Fibroblast of mammary gland (primary cell): ENCODE data around the gene ZNF496.

Source experiments
- DNase-seq: peaks from one replicate; pipeline ENCODE4 v3.0.0-alpha.2; 2010; ENCODE audit warnings: low read depth
- H3K4me3 ChIP-seq: 2 replicates; pipeline ENCODE4 v1.5.1; 2011; ENCODE audit warnings: low read depth, mild to moderate bottlenecking, low read length, moderate library complexity; ENCODE audit not compliant: control insufficient read depth
- TF ChIP-seq, protein P1 (sequence below): conservative IDR thresholded peaks from 2 replicates; pipeline ENCODE4 v1.5.1; 2011; ENCODE audit warnings: low read depth, low read length, inconsistent platforms; ENCODE audit not compliant: control insufficient read depth, insufficient read depth

Gene ZNF496

DNA sequence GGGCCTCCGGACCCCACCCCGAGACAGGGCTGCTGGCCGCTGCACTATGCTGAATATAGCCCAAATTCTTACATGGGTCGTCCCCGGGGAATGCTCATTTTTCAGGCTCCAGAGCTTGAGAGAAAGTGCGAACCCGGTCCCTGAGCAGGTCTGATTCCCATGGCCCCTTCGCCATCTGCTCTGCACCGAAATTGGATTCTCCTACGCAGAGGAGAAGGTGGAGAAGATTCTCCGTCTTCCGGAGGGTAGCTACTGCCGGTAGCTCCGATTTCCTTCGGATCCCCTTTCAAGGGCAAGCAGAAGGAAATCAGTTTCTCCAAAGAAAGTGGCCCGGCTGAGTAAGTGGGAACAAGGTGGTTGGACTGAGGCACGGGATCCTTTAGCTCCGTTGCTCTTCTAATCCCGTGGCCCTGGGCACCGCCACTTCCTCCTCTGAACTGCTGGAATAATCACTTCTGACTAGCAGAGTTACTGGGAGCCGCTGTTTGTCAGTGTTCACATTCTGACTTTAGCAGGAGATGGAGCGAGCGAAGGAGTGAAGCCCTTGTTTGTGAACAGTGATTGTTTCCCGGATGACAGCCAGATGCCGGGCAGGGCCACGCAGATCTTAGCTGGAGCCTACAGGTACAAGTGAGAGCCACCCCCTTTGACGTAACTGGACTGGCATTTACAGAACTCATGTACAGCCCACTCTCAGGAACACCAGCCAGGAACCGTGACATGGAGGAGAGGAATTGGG is 1.1 kb upstream of the ZNF496 start:
- peak overlapping the region; percentile 80 for H3K4me3 ChIP-seq
- TF ChIP-seq, protein P1, sequence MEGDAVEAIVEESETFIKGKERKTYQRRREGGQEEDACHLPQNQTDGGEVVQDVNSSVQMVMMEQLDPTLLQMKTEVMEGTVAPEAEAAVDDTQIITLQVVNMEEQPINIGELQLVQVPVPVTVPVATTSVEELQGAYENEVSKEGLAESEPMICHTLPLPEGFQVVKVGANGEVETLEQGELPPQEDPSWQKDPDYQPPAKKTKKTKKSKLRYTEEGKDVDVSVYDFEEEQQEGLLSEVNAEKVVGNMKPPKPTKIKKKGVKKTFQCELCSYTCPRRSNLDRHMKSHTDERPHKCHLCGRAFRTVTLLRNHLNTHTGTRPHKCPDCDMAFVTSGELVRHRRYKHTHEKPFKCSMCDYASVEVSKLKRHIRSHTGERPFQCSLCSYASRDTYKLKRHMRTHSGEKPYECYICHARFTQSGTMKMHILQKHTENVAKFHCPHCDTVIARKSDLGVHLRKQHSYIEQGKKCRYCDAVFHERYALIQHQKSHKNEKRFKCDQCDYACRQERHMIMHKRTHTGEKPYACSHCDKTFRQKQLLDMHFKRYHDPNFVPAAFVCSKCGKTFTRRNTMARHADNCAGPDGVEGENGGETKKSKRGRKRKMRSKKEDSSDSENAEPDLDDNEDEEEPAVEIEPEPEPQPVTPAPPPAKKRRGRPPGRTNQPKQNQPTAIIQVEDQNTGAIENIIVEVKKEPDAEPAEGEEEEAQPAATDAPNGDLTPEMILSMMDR = no peak
- peak; percentile 38 for DNase-seq

DNA sequence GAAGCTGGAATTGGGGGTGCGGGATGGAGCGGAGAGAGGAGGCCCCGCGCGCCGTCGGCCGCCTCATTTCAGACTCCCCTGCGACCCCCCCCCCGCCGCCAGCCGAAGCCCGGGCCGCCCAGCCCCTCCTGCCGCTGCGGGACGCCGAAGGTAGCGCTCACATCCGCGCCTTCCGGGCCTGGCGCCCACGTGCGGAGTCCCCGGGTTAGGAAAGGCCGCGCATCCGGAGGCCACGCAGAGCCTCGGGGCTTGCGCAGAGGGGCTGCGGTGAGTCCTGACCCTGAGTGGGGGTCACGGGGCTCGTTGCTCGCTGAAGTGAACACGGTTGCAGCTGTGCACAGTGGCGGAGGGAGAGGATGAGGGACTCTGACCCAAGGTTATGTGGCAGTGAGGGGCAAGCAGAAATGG is 552 bp upstream of the ZNF496 start:
- DNase-seq = peak; percentile 44
- TF ChIP-seq, protein P1 = no peak

DNA sequence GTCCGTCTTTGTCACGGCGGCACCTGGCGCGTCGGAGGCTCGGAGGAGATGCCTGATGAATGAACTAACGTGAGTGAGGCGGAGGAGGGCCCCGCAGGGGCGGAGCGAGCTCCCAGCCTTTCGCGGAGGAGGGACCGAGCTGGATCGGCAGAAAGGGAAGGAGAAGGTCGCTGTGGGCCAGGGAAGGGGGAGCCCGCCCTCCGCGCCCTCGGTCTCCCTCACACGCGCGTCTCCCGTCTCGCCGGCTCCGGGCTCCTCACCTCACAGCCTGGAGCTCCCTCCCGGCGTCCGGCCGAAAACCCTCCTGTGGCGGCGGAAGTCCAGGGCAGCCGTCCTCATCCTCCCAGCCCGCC is 519 bp downstream of the ZNF496 start:
- peak; percentile 69 for DNase-seq
- TF ChIP-seq, protein P1 = no peak
- H3K4me3 ChIP-seq = peak overlapping the region; percentile 80

More for the DNA sequence above, 552 bp upstream of the ZNF496 start:
- peak overlapping the region; percentile 80 for H3K4me3 ChIP-seq

DNA sequence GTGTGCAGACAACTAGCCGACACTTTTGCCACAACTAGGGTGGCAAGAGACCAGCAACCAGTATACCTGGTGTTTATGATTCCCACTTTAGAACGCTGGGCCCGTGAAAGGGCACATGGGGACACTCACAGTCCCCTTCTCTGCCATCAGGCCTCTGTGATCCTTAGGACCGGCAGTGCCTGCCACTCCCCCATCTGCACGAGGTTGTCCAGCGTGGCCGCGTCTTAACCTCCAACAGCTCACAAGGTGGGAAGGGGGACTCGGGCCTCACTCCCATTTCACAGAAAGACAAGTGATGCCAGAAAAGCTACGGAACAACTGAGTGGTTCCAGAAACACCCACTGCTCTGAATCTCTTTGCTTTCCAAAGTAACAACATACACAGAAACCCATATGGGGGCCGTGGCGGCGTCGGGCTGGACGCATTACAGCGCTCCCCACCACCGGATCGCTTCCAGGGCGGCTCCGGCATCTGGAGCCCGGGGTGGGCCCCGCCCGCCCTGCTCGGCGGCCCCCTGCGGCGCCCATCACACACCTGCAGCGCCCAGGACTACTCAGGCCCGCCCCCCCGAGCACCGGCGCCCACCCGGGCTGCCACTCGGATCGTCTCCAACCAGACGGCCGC is 1.0 kb downstream of the ZNF496 start:
- DNase-seq = no peak
- TF ChIP-seq, protein P1 = no peak
- peak overlapping the region; percentile 80 for H3K4me3 ChIP-seq

DNA sequence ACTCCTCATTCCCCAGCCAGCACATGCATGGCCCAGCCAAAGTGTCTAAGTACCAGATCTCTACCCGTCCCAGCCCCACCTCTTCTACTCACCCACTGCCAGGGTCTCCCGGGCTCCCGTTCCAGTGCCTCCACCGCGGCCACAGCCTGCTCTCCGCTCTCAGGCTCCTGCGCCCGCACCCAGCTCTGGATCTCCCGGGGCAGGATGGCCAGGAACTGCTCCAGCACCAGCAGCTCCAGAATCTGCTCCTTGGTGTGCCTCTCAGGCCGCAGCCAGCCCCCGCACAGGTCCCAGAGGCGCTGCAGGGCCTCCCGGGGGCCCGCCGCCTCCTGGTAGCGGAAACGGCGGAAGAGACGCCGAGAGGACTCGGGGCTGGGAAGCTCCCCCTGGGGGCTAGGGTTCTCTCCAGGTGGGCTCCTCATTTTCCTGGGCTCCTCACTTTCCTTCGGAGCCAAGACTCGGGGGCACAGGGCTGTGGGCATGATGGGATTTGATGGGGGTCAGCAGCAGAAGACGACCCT is 2.5 kb downstream of the ZNF496 start:
- H3K4me3 ChIP-seq = no peak overlapping the region
- no peak for DNase-seq
- TF ChIP-seq, protein P1 = no peak

DNA sequence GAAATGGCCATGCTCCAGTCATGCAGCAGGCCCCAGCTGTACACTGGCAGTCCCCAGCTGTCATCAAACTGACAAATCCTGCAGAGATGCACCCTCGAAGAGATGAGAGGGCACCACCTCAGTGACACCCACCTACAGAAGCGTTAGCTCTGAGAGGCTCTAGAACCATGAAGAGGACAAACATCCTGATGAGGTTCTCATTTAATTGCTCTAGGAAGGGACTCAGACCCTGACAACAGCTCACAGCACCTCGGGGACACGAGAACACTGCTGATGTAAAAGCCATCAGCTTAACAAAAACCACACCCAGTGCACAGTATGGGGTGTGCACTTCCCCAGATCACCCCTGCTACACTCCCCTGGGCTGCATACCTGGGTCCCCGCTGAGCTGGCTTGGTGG is 3.4 kb downstream of the ZNF496 start:
- DNase-seq = no peak
- TF ChIP-seq, protein P1 = no peak

More for the DNA sequence above, 3.4 kb downstream of the ZNF496 start:
- no peak overlapping the region for H3K4me3 ChIP-seq
